ENCODE data around the gene LMF1.

LMF1 gene

GRCh38 chr16:875182-876040 is 95.4 kb downstream of the LMF1 start:
- TF ChIP-seq SIN3A (IDR thresholded peaks at IDR 0.05; ENCODE audit: borderline replicate concordance, insufficient read depth, low read length) (no peak), FOXP2 (optimal IDR thresholded peaks at IDR 0.05; ENCODE audit: borderline replicate concordance, extremely low read depth, extremely low read length, insufficient read depth) (no peak), TAF1 (IDR thresholded peaks at IDR 0.05; ENCODE audit: borderline replicate concordance, insufficient read depth, low read length) (no peak), REST (IDR thresholded peaks at IDR 0.05; ENCODE audit: insufficient read depth in 1 of 2, low read depth in 2 of 2, low read length in 2 of 2) (no peak), POLR2AphosphoS5 (IDR thresholded peaks at IDR 0.05; ENCODE audit: low read depth, low read length) (no peak)

- no peak for TF ChIP-seq TAF1 (IDR thresholded peaks at IDR 0.05; ENCODE audit: borderline replicate concordance, insufficient read depth, low read length)
- TF ChIP-seq FOXP2 (optimal IDR thresholded peaks at IDR 0.05; ENCODE audit: borderline replicate concordance, extremely low read depth, extremely low read length, insufficient read depth) = no peak
- no peak for TF ChIP-seq POLR2AphosphoS5 (IDR thresholded peaks at IDR 0.05; ENCODE audit: low read depth, low read length)
- TF ChIP-seq SIN3A (IDR thresholded peaks at IDR 0.05; ENCODE audit: borderline replicate concordance, insufficient read depth, low read length) = no peak
- no peak for TF ChIP-seq REST (IDR thresholded peaks at IDR 0.05; ENCODE audit: insufficient read depth in 1 of 2, low read depth in 2 of 2, low read length in 2 of 2)
Observed at GRCh38 chr16:874366-875181, 96.2 kb downstream of the LMF1 start.

- no peak for TF ChIP-seq TAF1 (IDR thresholded peaks at IDR 0.05; ENCODE audit: borderline replicate concordance, insufficient read depth, low read length)
- no peak for TF ChIP-seq FOXP2 (optimal IDR thresholded peaks at IDR 0.05; ENCODE audit: borderline replicate concordance, extremely low read depth, extremely low read length, insufficient read depth)
- TF ChIP-seq REST (IDR thresholded peaks at IDR 0.05; ENCODE audit: insufficient read depth in 1 of 2, low read depth in 2 of 2, low read length in 2 of 2) = no peak
- no peak for TF ChIP-seq POLR2AphosphoS5 (IDR thresholded peaks at IDR 0.05; ENCODE audit: low read depth, low read length)
Observed at GRCh38 chr16:873889-874288, 96.9 kb downstream of the LMF1 start.

- TF ChIP-seq TAF1 (IDR thresholded peaks at IDR 0.05; ENCODE audit: borderline replicate concordance, insufficient read depth, low read length) = no peak
Observed at GRCh38 chr16:873243-873661, 97.5 kb downstream of the LMF1 start.

GRCh38 chr16:872436-873242 is 98.1 kb downstream of the LMF1 start:
- no peak for TF ChIP-seq FOXP2 (optimal IDR thresholded peaks at IDR 0.05; ENCODE audit: borderline replicate concordance, extremely low read depth, extremely low read length, insufficient read depth)
- TF ChIP-seq SIN3A (IDR thresholded peaks at IDR 0.05; ENCODE audit: borderline replicate concordance, insufficient read depth, low read length) = no peak

Measured in PFSK-1 (cell line).